AG04450 (cell line): Measurements from ENCODE around the gene CALD1. TPM values are rescaled to one million over a fixed set of nuclear protein-coding genes. Genes with fewer than 3 reads are reported as not detected.
A peak's percentile ranks its signal among the peaks of the same experiment; 100 is the strongest.

Experiments
- CTCF ChIA-PET: fragments of 300-600, 350-600 bp; formaldehyde crosslinking; extraction: SDS; loops from one replicate; lab custom pipeline; 2022; ENCODE audit warnings: antibody characterized with exemption, inconsistent platforms; lab: Charles Lee
- POLR2A ChIA-PET: fragments of 350-600 bp; formaldehyde crosslinking; extraction: SDS; loops from one replicate; lab custom pipeline; 2021; ENCODE audit warnings: antibody characterized with exemption, inconsistent platforms; lab: Yijun Ruan, JAX
- DNase-seq: peaks from one replicate; pipeline ENCODE4 v3.0.0-alpha.2; 2011; ENCODE audit warnings: low read depth, low spot score
- H3K27ac ChIP-seq: one replicate; pipeline ENCODE4 v1.5.1; 2012; ENCODE audit warnings: low read depth, low read length, control low read depth
- H3K27me3 ChIP-seq: one replicate; pipeline ENCODE4 v1.6.0; 2012; ENCODE audit warnings: low read length; ENCODE audit not compliant: control insufficient read depth, insufficient read depth
- H3K4me3 ChIP-seq: 2 replicates; pipeline ENCODE4 v1.5.1; 2011; ENCODE audit warnings: mild to moderate bottlenecking, low read depth, low read length, control low read depth
- H3K9me3 ChIP-seq: 2 replicates; pipeline ENCODE4 v1.5.1; 2012; ENCODE audit warnings: low read length; ENCODE audit not compliant: control insufficient read depth, insufficient read depth
- polyA plus RNA-seq: library from polyadenylated mRNA; depleted of rRNA; stranded (reverse); fragments of >200 nt; gene quantifications from 2 replicates; pipeline ENCODE4 v1.2.3, GENCODE V29; 2011
- TF ChIP-seq, protein P1 (sequence below): IDR thresholded peaks from 2 replicates; pipeline ENCODE4 v1.5.1; 2011; ENCODE audit warnings: low read depth, low read length, control low read depth, inconsistent platforms

CALD1 gene
- polyA plus RNA-seq, 1 experiment, result 804 TPM

DNA sequence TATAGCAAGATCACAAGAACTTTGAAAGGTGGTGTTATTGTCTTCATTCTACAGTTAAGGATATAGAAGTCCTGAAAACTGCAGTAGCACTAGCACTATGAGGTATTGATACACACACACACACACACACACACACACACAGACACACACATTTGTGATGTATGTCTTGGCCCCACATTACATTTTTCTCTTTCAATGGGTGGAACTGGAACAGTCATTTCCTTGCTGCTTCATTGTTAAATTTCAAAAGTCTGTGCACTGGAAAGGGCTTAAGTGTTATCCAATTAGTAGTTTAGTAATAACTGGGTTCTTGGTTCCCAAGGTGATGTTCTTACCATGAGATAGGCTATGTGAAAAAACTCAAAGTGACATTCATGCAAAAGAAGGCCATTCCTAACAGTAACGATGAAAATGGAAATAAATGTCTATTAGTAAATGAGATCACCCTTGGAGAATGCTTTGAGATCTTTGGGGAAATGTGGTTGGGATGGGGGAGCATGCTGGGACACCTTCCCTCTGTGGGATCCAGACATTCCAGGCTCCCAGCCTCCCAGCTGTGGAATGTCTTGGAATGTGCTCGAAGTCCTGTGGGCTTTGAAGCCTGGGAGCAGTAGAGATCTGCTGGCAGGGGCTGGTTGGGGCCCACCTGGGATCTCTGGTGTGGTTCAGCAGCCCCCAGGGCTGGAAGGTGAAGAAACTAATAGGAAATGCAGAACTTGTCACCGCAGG is 37.4 kb upstream of the CALD1 start:
- CTCF ChIA-PET, result no interaction called here
- peak overlapping the region; percentile 92 for H3K27ac ChIP-seq
- no peaks in the 10 kb centered on the region for H3K9me3 ChIP-seq
- POLR2A ChIA-PET, result interaction anchor here (1.2 kb wide), 2 partner anchors 37 to 41 kb away, joined by 4 to 5 read pairs; no protein-coding TSS in a partner anchor
- TF ChIP-seq, protein P1, sequence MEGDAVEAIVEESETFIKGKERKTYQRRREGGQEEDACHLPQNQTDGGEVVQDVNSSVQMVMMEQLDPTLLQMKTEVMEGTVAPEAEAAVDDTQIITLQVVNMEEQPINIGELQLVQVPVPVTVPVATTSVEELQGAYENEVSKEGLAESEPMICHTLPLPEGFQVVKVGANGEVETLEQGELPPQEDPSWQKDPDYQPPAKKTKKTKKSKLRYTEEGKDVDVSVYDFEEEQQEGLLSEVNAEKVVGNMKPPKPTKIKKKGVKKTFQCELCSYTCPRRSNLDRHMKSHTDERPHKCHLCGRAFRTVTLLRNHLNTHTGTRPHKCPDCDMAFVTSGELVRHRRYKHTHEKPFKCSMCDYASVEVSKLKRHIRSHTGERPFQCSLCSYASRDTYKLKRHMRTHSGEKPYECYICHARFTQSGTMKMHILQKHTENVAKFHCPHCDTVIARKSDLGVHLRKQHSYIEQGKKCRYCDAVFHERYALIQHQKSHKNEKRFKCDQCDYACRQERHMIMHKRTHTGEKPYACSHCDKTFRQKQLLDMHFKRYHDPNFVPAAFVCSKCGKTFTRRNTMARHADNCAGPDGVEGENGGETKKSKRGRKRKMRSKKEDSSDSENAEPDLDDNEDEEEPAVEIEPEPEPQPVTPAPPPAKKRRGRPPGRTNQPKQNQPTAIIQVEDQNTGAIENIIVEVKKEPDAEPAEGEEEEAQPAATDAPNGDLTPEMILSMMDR, result no peak
- peak; percentile 70 for DNase-seq
- no peaks in the 10 kb centered on the region for H3K27me3 ChIP-seq
- H3K4me3 ChIP-seq, result no peak overlapping the region

DNA sequence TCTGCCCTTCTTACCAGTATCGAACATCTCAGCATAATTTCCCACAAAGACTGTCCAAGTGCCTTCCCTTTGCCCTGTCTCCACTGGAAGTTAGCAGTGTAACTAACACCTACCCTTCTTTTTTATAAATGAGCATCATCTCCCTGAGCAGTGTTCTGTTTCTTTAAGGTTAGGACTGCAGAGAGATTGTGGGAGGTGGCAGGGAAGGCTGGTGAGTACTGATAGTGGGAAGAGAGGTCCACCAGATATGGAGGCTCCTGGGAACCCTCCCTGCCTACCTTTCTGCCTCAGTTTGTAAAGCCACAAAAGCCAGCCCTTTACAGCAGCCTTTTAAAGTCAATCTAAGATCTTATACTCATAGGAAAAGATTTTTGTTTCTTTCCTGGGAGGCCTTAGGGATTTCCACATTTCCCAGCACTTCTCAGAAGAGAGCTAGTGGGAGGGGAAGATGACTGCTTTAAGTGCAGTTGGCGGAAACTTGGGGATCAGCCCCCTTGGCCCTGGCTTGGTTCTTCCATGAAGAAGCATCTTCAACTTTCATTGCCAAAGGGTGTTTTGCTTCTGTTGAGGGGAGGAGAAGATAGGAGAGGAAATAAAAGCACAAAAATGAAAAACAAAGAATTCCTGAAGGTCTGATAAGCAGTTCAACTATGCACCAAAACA is 36.6 kb upstream of the CALD1 start:
- no peak overlapping the region; the same call in 1 of the 2 replicates for H3K4me3 ChIP-seq
- no peaks in the 10 kb centered on the region for H3K27me3 ChIP-seq
- H3K27ac ChIP-seq, result peak overlapping the region; percentile 92
- POLR2A ChIA-PET, result interaction anchor here (0.7 to 1.2 kb wide), 7 partner anchors 13 to 52 kb away, joined by 3 to 6 read pairs (median 3); no protein-coding TSS in a partner anchor
- TF ChIP-seq, protein P1, result no peak
- CTCF ChIA-PET, result interaction anchor here (1.0 to 3.0 kb wide), 3 partner anchors 13 to 53 kb away, joined by 4 to 24 read pairs (median 5); no protein-coding TSS in a partner anchor
- no peaks in the 10 kb centered on the region for H3K9me3 ChIP-seq
- no peak for DNase-seq

GRCh38 chr7:134744569-134744968 is 34.9 kb upstream of the CALD1 start:
- Histone ChIP-seq H3K4me3 (no peak overlapping the region), H3K9me3 (no peaks in the 10 kb centered on the region), H3K27me3 (no peaks in the 10 kb centered on the region), H3K27ac (no peak overlapping the region)
- TF ChIP-seq, protein P1, result no peak
- ChIA-PET CTCF (interaction anchor here (1.0 to 3.0 kb wide), 5 partner anchors 7 to 55 kb away, joined by 3 to 24 read pairs (median 7); no protein-coding TSS in a partner anchor), POLR2A (no interaction called here)
- no peak for DNase-seq

- Histone ChIP-seq H3K4me3 (no peak overlapping the region), H3K27ac (no peak overlapping the region), H3K9me3 (no peaks in the 10 kb centered on the region), H3K27me3 (no peaks in the 10 kb centered on the region)
- DNase-seq, result no peak
- TF ChIP-seq, protein P1, result no peak
- CTCF ChIA-PET, result interaction anchor here (0.6 to 1.5 kb wide), 2 partner anchors 9 to 136 kb away, joined by 3 to 6 read pairs; no protein-coding TSS in a partner anchor
- POLR2A ChIA-PET, result no interaction called here
Measured at GRCh38 chr7:134747326-134747725, 32.1 kb upstream of the CALD1 start.
